Panc1 (cell line): ENCODE results near the gene MTA3. TPM values are rescaled to one million over a fixed set of nuclear protein-coding genes. Genes with fewer than 3 reads are reported as not detected.

Experiments
- ATAC-seq: fragments of 200-7000 bp; cut with Tn5 transposase; 2 replicates; pipeline ENCODE4 v1.9.1; 2020; ENCODE audit warnings: mild to moderate bottlenecking, moderate library complexity
- BruUV-seq: library from RNA; stranded (reverse); fragments of 400-500 nt; replicated peaks from 2 replicates; lab custom pipeline; 2021; lab: Mats Ljungman, UMichigan
- CTCF ChIA-PET: fragments of 300-600 bp; sonication (Branson Sonifier 250); formaldehyde crosslinking; loops from one replicate; lab custom pipeline; 2022; ENCODE audit warnings: antibody characterized with exemption; lab: Charles Lee
- POLR2A ChIA-PET: fragments of 300-600 bp; sonication (Branson Sonifier 250); formaldehyde crosslinking; loops from one replicate; lab custom pipeline; 2022; ENCODE audit warnings: antibody characterized with exemption; lab: Charles Lee
- DNase-seq: peaks from one replicate; pipeline ENCODE4 v3.0.0-alpha.2; 2010; ENCODE audit warnings: low read depth, low spot score
- H3K27ac ChIP-seq: 2 replicates; pipeline ENCODE4 v1.5.1; 2011; ENCODE audit warnings: mild to moderate bottlenecking, low read length, inconsistent platforms
- H3K27me3 ChIP-seq: fragments of 200-500 bp; sonication (Bioruptor generic); 2 replicates; pipeline ENCODE4 v1.6.0; 2014; ENCODE audit warnings: low read length, inconsistent platforms; ENCODE audit not compliant: control insufficient read depth, insufficient read depth
- H3K36me3 ChIP-seq: fragments of 200-500 bp; sonication (Bioruptor generic); 2 replicates; pipeline ENCODE4 v1.5.1; 2014; ENCODE audit warnings: inconsistent platforms, mild to moderate bottlenecking, low read length, moderate library complexity; ENCODE audit not compliant: control insufficient read depth, insufficient read depth
- H3K4me1 ChIP-seq: 2 replicates; pipeline ENCODE4 v1.5.1; 2011; ENCODE audit warnings: inconsistent platforms, mild to moderate bottlenecking, low read length, moderate library complexity; ENCODE audit not compliant: control insufficient read depth, insufficient read depth
- H3K4me3 ChIP-seq, 2 experiments: 2 replicates each; pipeline ENCODE4 v1.5.1; 2011 to 2012; ENCODE audit warnings: low read depth in 2 of 2, low read length in 2 of 2, mild to moderate bottlenecking in 2 of 2, inconsistent platforms in 1 of 2, moderate library complexity in 1 of 2
- H3K9me3 ChIP-seq: fragments of 200-500 bp; sonication (Bioruptor generic); 2 replicates; pipeline ENCODE4 v1.5.1; 2014; ENCODE audit warnings: low read depth, mild to moderate bottlenecking, inconsistent platforms, low read length, moderate library complexity; ENCODE audit not compliant: control insufficient read depth, insufficient read depth
- POLR2AphosphoS5 ChIP-seq: IDR thresholded peaks from 2 replicates; pipeline ENCODE4 v1.6.1; 2012; ENCODE audit warnings: mild to moderate bottlenecking, low read depth, low read length, moderate library complexity
- SIN3A ChIP-seq: IDR thresholded peaks from 2 replicates; pipeline ENCODE4 v1.6.1; 2012; ENCODE audit warnings: low read depth, mild to moderate bottlenecking, low read length, moderate library complexity, borderline replicate concordance; ENCODE audit not compliant: insufficient read depth
- TCF7L2 ChIP-seq: IDR thresholded peaks from 2 replicates; pipeline ENCODE4 v1.6.1; 2011; ENCODE audit warnings: mild to moderate bottlenecking, low read depth, low read length, inconsistent platforms
- in situ Hi-C: cut with HindIII; loops from 2 replicates; pipeline ENCODE4 v1.10.0; 2016; ENCODE audit warnings: low sequenced_read_pairs, low pct_unique_long_range_greater_than_20kb
- intact Hi-C: fragments of 100-400 bp; cut with micrococcal nuclease; formaldehyde crosslinking; loops from one replicate; pipeline ENCODE4 v1.10.0; 2022; ENCODE audit not compliant: unreplicated experiment
- total RNA-seq: library from RNA; stranded (reverse); gene quantifications from one replicate; pipeline ENCODE4 v1.2.1, GENCODE V29; 2021; ENCODE audit not compliant: unreplicated experiment
- TF ChIP-seq, protein P1 (sequence below): fragments of 450-650 bp; IDR thresholded peaks from 2 replicates; pipeline ENCODE4 v1.5.1; 2017; ENCODE audit warnings: mild to moderate bottlenecking
- TF ChIP-seq, protein P2 (sequence below), 2 experiments: IDR thresholded peaks; 2 replicates each; pipeline ENCODE4 v1.6.1; 2011 to 2012; ENCODE audit warnings: low read depth in 2 of 2, control low read depth in 1 of 2, low read length in 1 of 2, mild to moderate bottlenecking in 1 of 2, moderate library complexity in 1 of 2; ENCODE audit not compliant: insufficient read depth in 1 of 2

MTA3 gene
- total RNA-seq, 1 experiment from 2014 or later: 65.6 TPM

DNA sequence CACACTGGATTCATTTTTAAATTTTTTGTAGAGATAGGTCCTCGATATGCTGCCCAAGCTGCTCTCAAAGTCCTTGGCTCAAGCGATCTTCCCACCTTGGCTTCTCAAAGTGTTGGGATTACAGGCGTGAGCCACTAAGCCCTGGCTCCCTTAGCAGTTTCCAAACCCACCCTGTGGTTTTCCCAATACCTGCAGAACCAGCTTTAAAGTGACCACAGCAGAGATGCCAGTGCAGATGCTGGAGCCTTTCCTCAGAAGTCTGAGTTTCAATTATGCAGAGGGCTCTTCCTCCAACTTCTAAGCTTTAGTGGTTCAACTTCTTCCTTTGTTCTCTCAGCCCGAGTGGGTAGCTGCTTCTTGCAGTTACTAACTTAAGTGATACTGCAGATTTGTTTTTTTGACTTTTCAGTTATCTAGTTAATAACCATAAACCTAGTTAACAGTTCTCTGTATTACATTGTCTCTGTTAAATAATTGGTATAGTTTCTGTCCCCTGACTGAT, 232.1 kb downstream of the MTA3 start:
- CTCF ChIA-PET: interaction anchor here (0.7 kb wide), 1 partner anchor 324 kb away, joined by 3 read pairs; no protein-coding TSS in a partner anchor
- ATAC-seq (no peak), DNase-seq (no peak)
- in situ Hi-C loops (no loop called here), intact Hi-C loops (no loop called here)
- Histone ChIP-seq H3K27ac (no peak overlapping the region), H3K9me3 (no peaks in the 10 kb centered on the region), H3K4me1 (no peaks in the 10 kb centered on the region), H3K4me3 (no peak overlapping the region), H3K27me3 (no peaks in the 10 kb centered on the region), H3K36me3 (no peaks in the 10 kb centered on the region)
- TF ChIP-seq, protein P1, sequence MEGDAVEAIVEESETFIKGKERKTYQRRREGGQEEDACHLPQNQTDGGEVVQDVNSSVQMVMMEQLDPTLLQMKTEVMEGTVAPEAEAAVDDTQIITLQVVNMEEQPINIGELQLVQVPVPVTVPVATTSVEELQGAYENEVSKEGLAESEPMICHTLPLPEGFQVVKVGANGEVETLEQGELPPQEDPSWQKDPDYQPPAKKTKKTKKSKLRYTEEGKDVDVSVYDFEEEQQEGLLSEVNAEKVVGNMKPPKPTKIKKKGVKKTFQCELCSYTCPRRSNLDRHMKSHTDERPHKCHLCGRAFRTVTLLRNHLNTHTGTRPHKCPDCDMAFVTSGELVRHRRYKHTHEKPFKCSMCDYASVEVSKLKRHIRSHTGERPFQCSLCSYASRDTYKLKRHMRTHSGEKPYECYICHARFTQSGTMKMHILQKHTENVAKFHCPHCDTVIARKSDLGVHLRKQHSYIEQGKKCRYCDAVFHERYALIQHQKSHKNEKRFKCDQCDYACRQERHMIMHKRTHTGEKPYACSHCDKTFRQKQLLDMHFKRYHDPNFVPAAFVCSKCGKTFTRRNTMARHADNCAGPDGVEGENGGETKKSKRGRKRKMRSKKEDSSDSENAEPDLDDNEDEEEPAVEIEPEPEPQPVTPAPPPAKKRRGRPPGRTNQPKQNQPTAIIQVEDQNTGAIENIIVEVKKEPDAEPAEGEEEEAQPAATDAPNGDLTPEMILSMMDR: no peak
- no TSS peak for BruUV-seq
- POLR2A ChIA-PET: no interaction called here

DNA sequence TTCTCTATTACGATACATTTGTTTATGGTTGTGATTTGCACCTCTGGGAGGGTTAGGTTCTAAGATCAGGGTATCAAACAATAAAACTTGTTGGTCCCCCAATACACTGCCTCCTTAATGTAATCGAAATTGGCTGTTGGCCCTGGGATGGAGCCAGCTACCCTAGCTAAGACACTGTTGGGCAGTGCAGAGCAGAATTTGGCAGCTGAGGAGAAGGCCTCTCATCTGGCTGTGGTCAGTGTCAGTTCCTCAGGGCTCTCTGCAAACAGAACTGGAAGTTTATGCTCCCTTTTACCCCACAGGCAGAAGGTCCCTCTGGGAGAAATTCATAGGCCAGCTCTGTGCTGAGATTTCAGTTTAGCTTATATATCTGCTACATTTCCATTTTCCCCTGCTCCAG, 232.5 kb downstream of the MTA3 start:
- Histone ChIP-seq H3K36me3 (no peaks in the 10 kb centered on the region), H3K27me3 (no peaks in the 10 kb centered on the region), H3K4me3 (no peak overlapping the region), H3K9me3 (no peaks in the 10 kb centered on the region), H3K27ac (no peak overlapping the region), H3K4me1 (no peaks in the 10 kb centered on the region)
- TF ChIP-seq, protein P2, sequence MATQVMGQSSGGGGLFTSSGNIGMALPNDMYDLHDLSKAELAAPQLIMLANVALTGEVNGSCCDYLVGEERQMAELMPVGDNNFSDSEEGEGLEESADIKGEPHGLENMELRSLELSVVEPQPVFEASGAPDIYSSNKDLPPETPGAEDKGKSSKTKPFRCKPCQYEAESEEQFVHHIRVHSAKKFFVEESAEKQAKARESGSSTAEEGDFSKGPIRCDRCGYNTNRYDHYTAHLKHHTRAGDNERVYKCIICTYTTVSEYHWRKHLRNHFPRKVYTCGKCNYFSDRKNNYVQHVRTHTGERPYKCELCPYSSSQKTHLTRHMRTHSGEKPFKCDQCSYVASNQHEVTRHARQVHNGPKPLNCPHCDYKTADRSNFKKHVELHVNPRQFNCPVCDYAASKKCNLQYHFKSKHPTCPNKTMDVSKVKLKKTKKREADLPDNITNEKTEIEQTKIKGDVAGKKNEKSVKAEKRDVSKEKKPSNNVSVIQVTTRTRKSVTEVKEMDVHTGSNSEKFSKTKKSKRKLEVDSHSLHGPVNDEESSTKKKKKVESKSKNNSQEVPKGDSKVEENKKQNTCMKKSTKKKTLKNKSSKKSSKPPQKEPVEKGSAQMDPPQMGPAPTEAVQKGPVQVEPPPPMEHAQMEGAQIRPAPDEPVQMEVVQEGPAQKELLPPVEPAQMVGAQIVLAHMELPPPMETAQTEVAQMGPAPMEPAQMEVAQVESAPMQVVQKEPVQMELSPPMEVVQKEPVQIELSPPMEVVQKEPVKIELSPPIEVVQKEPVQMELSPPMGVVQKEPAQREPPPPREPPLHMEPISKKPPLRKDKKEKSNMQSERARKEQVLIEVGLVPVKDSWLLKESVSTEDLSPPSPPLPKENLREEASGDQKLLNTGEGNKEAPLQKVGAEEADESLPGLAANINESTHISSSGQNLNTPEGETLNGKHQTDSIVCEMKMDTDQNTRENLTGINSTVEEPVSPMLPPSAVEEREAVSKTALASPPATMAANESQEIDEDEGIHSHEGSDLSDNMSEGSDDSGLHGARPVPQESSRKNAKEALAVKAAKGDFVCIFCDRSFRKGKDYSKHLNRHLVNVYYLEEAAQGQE (IDR thresholded peaks at IDR 0.05; ENCODE audit: insufficient read depth in 1 of 2, low read depth in 2 of 2, low read length in 1 of 2): no peak
- TF ChIP-seq, protein P1: no peak
- TF ChIP-seq TCF7L2 (no peak), POLR2AphosphoS5 (no peak), SIN3A (no peak)
- no peak for ATAC-seq
- no peak for DNase-seq
- no TSS peak for BruUV-seq
- POLR2A ChIA-PET: no interaction called here
- intact Hi-C loops (no loop called here), in situ Hi-C loops (no loop called here)
- CTCF ChIA-PET: interaction anchor here (0.7 kb wide), 1 partner anchor 325 kb away, joined by 3 read pairs; no protein-coding TSS in a partner anchor
